CD4-positive, alpha-beta T cell treated with Interleukin-15 for 1 hour (primary cell): ENCODE data around the gene FRAS1.
"Not testable (repeated sequence)": the region's sequence is repeated elsewhere in the genome, so short reads cannot be mapped to it uniquely, and the experiment has no call there.

Experiments
- DNase-seq: peaks from one replicate; pipeline ENCODE4 v3.0.0-alpha.2; 2020

Gene FRAS1

DNA sequence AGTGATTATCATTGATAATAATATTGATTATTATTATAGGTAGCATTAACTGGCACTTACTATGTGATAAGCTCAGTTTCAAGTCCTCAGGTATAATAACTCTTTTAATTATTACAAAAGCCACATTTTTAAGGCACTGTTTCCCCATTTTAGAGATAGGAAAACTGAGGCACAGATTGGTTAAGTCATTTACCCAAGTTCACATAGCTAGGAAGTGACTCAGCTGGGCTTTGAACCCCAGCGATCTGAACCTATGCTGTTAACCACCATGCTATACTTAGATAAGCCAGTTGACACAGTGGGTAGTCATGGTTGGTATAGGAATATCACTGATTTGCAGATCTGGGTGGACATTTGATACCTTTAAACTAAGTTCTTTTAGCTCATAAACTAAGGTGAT lies 110.4 kb downstream of the FRAS1 start:
- no peak for DNase-seq

DNA sequence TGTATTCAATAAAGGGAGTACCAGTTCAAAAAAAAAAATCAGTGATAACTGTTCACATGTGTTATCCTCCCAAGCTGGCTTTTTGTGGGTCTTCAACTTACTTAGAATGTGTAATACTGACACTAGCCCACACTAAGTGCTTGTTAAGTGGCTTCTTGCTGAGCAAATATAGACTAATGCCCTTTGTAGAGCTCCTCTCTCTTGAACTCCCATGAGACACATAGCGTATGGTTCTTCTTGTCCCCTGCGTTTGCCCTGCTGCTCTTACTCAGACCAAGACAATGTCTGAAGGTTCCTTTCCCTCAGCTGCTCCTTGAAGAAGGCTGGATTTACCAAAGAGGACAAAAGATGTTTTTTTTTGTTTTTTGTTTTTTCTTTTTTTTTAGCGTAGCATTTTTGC lies 110.9 kb downstream of the FRAS1 start:
- no peak for DNase-seq

GRCh38 chr4:78169728-78170127 lies 112.6 kb downstream of the FRAS1 start:
- DNase-seq = no peak

GRCh38 chr4:78171482-78171881 lies 114.4 kb downstream of the FRAS1 start:
- DNase-seq = no peak

DNA sequence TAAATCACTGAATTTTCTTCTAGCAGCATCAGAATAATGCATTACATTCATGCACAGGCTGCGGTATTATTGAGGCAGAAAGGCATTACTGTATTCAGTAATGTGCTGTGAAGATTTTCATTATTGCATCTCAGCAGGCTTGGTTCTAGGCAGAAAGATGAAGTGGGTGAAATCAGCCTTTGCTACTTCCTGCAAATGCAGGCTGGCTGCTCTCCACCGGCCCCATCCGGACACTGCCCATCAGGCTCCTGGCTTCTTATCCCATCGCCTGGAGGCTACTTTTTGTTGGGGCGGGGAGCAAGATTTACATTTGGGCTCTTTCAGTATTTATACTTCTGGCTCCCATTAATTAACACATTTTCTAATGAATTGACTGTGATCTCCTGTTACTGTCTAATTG lies 117.8 kb downstream of the FRAS1 start:
- DNase-seq = no peak

DNA sequence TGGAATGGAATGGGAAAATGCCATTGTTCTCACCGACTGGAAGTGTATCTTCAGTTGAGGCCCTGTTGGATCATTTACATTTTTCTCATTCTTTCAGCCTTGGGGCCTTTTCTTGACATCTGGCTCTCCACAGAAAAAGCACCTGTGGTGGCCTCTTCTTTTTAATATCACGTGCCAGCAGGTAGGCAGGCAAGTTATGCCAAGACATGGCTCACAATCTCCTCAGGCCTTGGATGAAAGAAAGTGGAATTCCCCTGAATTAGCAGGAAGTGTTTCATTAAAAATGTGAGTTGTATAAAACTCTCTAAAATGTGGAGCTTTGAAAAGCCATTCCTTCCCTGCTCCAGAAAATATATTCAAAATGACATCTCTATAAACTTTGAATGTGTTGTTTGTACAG lies 122.1 kb downstream of the FRAS1 start:
- DNase-seq = no peak

GRCh38 chr4:78181681-78182234 lies 124.6 kb downstream of the FRAS1 start:
- DNase-seq = not testable (repeated sequence)

DNA sequence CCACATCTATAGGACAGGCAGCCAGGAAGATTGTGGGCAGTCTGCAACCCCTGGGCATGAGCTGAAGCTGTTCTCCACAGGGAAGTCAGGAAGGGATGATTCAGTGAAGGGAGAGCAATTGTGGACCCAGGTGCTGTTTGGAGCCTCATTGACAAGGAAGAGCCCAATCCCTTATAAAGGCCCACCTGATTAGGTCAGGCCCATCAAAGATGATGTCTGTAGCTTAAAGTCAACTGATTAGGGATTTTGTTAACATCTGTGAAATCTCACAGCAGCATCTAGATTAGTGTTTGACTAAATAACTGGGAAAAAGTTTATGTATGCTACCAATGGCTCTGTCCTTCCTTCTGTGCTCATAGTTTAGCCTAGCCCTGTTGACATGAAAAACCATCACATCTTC lies 127.5 kb downstream of the FRAS1 start:
- no peak for DNase-seq

DNA sequence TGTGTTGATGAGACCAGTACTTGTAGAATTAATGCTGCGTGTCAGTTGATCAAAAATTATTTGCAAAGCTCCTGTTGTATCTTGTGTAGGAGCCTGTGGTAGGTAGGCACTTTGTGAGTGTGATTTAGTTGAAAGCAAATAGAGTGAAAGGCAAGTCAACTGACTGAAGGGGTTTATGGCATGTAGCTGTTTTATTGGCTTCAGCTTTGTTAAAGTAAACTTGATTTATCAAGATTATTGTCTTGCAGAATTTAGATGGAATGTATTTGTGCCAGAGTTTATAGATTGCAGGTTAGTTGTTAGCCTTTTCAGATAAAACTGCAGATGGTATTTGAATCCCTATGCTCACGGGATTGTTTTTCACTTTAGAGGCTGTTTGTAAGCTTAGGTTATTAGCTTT lies 128.0 kb downstream of the FRAS1 start:
- no peak for DNase-seq

DNA sequence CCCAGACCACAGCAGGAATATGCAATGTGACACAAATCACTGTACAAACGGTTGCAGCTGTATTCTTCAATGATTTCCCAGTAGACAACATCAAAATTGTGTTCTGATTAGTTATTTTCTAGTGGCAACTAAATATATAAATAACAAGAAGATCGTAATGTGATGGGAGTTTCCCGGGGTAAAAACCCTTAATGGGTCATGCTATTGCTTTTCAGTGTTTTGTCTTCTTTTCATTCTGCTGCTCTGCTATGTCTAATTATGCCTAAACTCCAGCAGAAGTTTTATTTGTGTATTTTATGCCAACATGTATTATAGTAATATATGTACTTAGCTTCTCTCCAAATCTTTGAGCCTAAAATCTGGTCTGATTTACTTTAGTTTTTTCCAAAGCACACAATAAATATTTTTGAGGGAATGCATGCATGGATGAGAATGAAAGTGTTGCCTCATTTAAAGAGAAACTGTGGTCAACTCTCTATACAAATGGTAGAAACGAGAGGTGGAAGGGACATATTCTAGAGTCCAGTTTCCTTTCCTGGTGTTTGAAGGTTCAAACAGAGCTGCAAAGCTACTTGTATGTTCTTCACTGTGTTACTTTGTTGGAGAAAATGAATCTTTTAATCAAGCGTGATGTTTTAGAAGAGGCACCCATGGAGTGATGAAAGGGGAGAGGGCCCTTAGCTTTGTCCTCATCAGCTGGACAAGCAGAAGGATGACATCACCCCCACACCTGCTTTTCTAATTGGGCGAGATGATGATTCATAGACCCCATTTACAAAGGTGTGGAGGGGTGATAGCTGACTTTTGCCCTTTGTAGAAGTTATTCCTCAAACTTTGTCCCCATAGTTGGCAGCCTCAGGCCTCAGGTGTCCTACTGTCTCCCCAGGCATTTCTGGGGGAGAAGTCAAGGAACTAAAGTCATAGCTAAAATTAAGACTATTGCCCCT lies 129.7 kb downstream of the FRAS1 start:
- no peak for DNase-seq

GRCh38 chr4:78190068-78190467 lies 132.9 kb downstream of the FRAS1 start:
- no peak for DNase-seq

DNA sequence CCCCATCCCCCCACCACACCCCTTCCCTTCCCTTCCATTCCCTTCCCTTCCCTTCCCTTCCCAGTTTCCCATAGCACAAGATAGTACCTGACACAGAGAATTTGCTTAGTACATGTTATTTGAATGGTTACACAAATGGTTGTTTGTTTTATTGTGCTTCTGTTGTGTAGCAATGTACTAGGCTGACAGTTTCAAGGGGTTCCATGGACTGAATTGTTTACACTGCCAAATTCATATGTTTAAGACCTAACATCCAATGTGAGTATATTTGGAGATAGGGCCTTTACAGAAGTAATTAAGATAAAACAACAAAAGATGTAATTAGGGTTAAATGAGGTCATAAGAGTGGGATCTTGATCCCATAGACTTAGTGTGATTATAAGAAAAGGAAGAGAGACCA lies 133.5 kb downstream of the FRAS1 start:
- DNase-seq = no peak

- DNase-seq = no peak
Observed at GRCh38 chr4:78197947-78198346, 140.8 kb downstream of the FRAS1 start.

GRCh38 chr4:78199984-78200383 lies 142.9 kb downstream of the FRAS1 start:
- DNase-seq = no peak

GRCh38 chr4:78200949-78201348 lies 143.8 kb downstream of the FRAS1 start:
- DNase-seq = no peak

DNA sequence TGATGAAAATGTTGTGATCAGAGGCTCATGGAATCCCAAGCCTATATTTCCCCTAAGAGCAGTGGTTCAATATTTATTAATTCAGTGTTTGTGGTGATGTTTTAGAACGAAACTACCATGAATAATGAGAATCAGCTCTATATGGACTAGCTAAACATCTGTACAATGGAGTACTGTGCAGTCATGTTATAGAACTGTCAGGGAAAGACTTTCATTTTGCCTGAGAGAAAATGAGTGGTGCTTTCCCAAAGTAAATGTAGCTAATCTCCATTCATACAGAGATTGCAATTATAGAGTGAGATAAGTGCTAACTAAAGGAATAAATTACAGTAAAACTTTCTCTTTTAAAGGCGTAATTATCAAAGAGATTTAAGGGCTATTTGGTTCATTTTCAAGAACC lies 147.1 kb downstream of the FRAS1 start:
- no peak for DNase-seq

DNA sequence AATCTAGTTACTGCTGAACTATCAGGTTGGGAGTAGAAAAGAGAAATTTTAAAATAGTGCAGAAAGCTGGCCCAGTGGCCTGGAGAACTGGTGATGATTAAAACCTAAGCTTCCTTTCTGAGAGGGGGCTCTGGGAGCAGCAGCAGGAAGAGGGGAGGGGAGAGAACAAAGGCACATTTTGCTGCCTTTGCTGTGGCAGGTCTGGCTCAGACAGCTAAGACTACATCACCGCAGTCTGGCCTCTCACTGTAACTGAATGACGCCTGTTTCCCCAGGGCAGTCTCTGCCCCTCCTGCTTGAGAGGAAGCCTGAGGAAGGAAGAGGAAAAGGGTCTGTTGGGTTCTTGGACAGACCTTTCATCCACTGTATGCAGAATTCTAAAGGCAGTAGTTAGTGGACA lies 148.5 kb downstream of the FRAS1 start:
- no peak for DNase-seq

- no peak for DNase-seq
Observed at GRCh38 chr4:78207541-78207940, 150.4 kb downstream of the FRAS1 start.

- no peak for DNase-seq
Observed at GRCh38 chr4:78207951-78208350, 150.8 kb downstream of the FRAS1 start.

DNA sequence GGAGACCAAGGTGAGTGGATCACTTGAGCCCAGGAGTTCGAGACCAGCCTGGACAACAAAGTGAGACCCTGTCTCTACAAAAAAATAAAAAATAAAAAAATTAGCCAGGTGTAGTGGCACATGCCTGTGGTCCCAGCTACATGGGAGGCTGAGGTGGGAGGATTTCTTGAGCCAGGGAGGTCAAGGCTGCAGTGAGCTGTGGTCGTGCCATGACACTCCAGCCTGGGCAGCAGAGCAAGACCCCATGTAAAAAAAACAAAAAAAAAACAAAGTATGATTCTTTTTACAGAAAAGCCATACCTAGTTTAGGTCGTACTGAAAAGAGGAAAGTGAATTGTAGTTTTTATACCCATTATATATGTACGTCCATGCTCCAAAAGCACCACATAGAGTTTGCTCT lies 151.8 kb downstream of the FRAS1 start:
- DNase-seq = not testable (repeated sequence)

GRCh38 chr4:78210694-78211410 lies 153.7 kb downstream of the FRAS1 start:
- DNase-seq = no peak

DNA sequence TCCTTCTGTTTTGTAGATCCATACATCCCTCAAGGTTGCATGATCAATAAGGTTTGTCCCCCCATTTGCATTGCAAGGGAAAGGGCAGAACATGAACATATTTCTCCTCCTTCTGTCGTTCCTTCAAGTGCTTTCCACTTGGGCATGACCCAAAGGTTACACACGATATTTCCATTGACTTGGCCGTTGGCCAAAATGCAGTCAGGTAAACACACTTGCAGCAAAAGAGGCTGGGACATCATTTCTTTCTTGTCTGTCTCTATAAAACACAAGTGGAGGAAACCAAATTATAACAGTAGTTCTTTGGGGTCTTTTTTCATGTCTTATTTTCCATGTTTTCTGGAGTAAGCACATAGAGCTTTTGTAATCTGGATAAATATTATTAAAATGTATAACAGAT lies 156.1 kb downstream of the FRAS1 start:
- DNase-seq = no peak

DNA sequence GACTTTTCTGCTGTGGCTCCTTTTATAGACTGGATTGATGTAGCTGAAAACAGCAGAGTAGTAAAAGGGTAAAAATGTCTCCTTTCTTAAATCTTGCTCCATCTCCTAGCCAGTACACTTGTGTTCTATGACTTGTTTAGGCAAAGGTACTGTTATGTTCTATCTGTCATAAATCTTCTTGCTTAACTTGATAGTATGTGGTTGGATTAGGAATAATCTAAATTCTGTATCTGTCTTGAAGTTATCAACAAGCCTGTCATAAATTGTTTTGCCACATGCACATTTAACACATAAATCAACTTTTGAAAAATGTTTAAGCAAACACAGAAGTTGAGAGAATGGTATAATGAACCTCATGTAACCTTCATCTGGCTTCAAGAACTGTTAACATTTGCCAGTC lies 157.0 kb downstream of the FRAS1 start:
- no peak for DNase-seq

- DNase-seq = no peak
Observed at GRCh38 chr4:78217557-78217956, 160.4 kb downstream of the FRAS1 start.
